Measurements from ENCODE around the gene CD48. TPM values are rescaled to one million over a fixed set of nuclear protein-coding genes. Genes with fewer than 3 reads are reported as not detected.

The CD48 gene
- total and polyA plus RNA-seq, 2 experiments from 2014 or later = 0.30 TPM; not detected in 1

GRCh38 chr1:160727316-160727640 lies 15.7 kb upstream of the CD48 start:
- Histone ChIP-seq H3K4me2 (peak overlapping the region; percentile 53), H4K20me1 (ENCODE audit: insufficient read depth, poor library complexity, severe bottlenecking) (no peaks in the 10 kb centered on the region), H2AFZ (peak overlapping the region; percentile 56)

GRCh38 chr1:160726498-160727315 lies 15.1 kb upstream of the CD48 start:
- Histone ChIP-seq H3K9me3 (ENCODE audit: low read depth) (no peaks in the 10 kb centered on the region), H2AFZ (peak overlapping the region; percentile 56), H3K27ac (peak overlapping the region; percentile 71), H3K4me1 (ENCODE audit: insufficient read depth) (peaks cover 3% of the 10 kb centered on the region), H3K4me2 (peak overlapping the region; percentile 53), H3K4me3 (no peak overlapping the region), H3K79me2 (no peaks in the 10 kb centered on the region), H3K36me3 (replicated peaks; ENCODE audit: insufficient read depth, low read depth) (no peaks in the 10 kb centered on the region), H3K27me3 (no peaks in the 10 kb centered on the region), H3K9me2 (replicated peaks; ENCODE audit: insufficient read depth) (no peaks in the 10 kb centered on the region), H4K20me1 (ENCODE audit: insufficient read depth, poor library complexity, severe bottlenecking) (no peaks in the 10 kb centered on the region)
- peak; percentile 90 for DNase-seq (ENCODE audit: low spot score)
- TF ChIP-seq EZH2phosphoT487 (IDR thresholded peaks at IDR 0.05; ENCODE audit: low read depth, severe bottlenecking, unreplicated experiment) (no peak), EZH2 (IDR thresholded peaks at IDR 0.05; ENCODE audit: borderline replicate concordance) (no peak), CTCF (IDR thresholded peaks at IDR 0.05; ENCODE audit: poor library complexity) (peak; percentile 91)
- 12% methylated on average over 8 of the region's 8 CpGs for WGBS (ENCODE audit: low lambda C conversion rate, missing lambda C conversion rate)

More at GRCh38 chr1:160727316-160727640, 15.7 kb upstream of the CD48 start:
- TF ChIP-seq CTCF (IDR thresholded peaks at IDR 0.05; ENCODE audit: poor library complexity) (no peak), EZH2 (IDR thresholded peaks at IDR 0.05; ENCODE audit: borderline replicate concordance) (no peak), EZH2phosphoT487 (IDR thresholded peaks at IDR 0.05; ENCODE audit: low read depth, severe bottlenecking, unreplicated experiment) (no peak)
- DNase-seq (ENCODE audit: low spot score) = no peak
- Histone ChIP-seq H3K36me3 (replicated peaks; ENCODE audit: insufficient read depth, low read depth) (no peaks in the 10 kb centered on the region), H3K27ac (peak overlapping the region; percentile 71), H3K9me3 (ENCODE audit: low read depth) (no peaks in the 10 kb centered on the region), H3K4me3 (no peak overlapping the region), H3K4me1 (ENCODE audit: insufficient read depth) (peaks cover 3% of the 10 kb centered on the region), H3K79me2 (no peaks in the 10 kb centered on the region), H3K9me2 (replicated peaks; ENCODE audit: insufficient read depth) (no peaks in the 10 kb centered on the region), H3K27me3 (no peaks in the 10 kb centered on the region)

- peak overlapping the region; percentile 71 for H3K27ac ChIP-seq
- no peaks in the 10 kb centered on the region for H3K27me3 ChIP-seq
- no peak overlapping the region for H3K4me3 ChIP-seq
- H3K4me1 ChIP-seq (ENCODE audit: insufficient read depth) = peaks cover 3% of the 10 kb centered on the region
- 49% methylated on average over 3 of the region's 3 CpGs for WGBS (ENCODE audit: low lambda C conversion rate, missing lambda C conversion rate)
- peak; percentile 20 for DNase-seq (ENCODE audit: low spot score)
- H2AFZ ChIP-seq = peak overlapping the region; percentile 56
- H3K36me3 ChIP-seq (replicated peaks; ENCODE audit: insufficient read depth, low read depth) = no peaks in the 10 kb centered on the region
- no peaks in the 10 kb centered on the region for H3K9me3 ChIP-seq (ENCODE audit: low read depth)
- H3K9me2 ChIP-seq (replicated peaks; ENCODE audit: insufficient read depth) = no peaks in the 10 kb centered on the region
- TF ChIP-seq CTCF (IDR thresholded peaks at IDR 0.05; ENCODE audit: poor library complexity) (no peak), EZH2phosphoT487 (IDR thresholded peaks at IDR 0.05; ENCODE audit: low read depth, severe bottlenecking, unreplicated experiment) (no peak), EZH2 (IDR thresholded peaks at IDR 0.05; ENCODE audit: borderline replicate concordance) (no peak)
- H3K79me2 ChIP-seq = no peaks in the 10 kb centered on the region
- no peaks in the 10 kb centered on the region for H4K20me1 ChIP-seq (ENCODE audit: insufficient read depth, poor library complexity, severe bottlenecking)
- H3K4me2 ChIP-seq = peak overlapping the region; percentile 40
Observed at GRCh38 chr1:160726114-160726497, 14.5 kb upstream of the CD48 start.
